Measurements from ENCODE around the gene PASK. TPM values are rescaled to one million over a fixed set of nuclear protein-coding genes. Genes with fewer than 3 reads are reported as not detected.
A peak's percentile ranks its signal among the peaks of the same experiment; 100 is the strongest.

The PASK gene
- total and polyA plus RNA-seq, 7 experiments from 2014 or later = 15.0 to 160 (median 78.3) TPM

- POLR2A ChIA-PET = interaction anchor here (1.5 kb wide), 1 partner anchor 51 kb away, joined by 4 read pairs; no protein-coding TSS in a partner anchor
Observed at GRCh38 chr2:241146286-241146685, 3.0 kb downstream of the PASK start.

DNA sequence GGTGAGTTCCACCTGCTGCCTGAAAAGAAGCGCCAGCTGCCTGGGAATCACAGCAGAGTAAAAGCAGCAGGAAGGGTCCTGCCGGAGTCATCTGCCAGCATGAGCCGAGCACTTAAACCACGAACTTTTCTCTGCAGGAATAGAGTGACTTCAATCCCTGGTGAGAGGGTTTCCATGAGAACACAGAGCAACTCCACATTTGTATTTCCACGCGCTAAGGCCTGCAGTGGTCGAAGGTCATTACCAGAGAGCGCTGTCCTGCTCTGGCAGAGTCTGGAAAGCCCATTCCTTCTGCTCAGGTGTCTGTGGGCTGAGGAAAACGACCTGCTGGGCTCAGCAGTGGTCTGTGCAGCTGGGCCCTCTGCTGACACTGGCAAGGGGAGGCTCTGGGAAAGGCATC, 6.7 kb downstream of the PASK start:
- Histone ChIP-seq H3K4me1 (ENCODE audit: control insufficient read depth in 2 of 2, insufficient read depth in 2 of 2, low read length in 2 of 2) (peaks cover 0 to 4% of the 10 kb centered on the region in 2 donors), H3K27me3 (ENCODE audit: control insufficient read depth in 2 of 2, insufficient read depth in 2 of 2, low read length in 2 of 2) (no peaks in the 10 kb centered on the region), H3K27ac (ENCODE audit: low read depth, low read length) (no peak overlapping the region), H3K4me3 (ENCODE audit: low read length) (no peak overlapping the region), H3K36me3 (ENCODE audit: control insufficient read depth in 2 of 3, insufficient read depth in 3 of 3, low read length in 3 of 3) (peaks cover 0 to 41% (median 5%) of the 10 kb centered on the region in 3 experiments), H3K9me3 (ENCODE audit: control insufficient read depth in 2 of 3, low read length in 3 of 3) (no peaks in the 10 kb centered on the region)
- H3K27me3 Mint-ChIP-seq = no peaks in the 10 kb centered on the region
- no peak overlapping the region for H3K27ac Mint-ChIP-seq
- peaks cover 0 to 17% (median 14%) of the 10 kb centered on the region in 7 donors for H3K4me1 Mint-ChIP-seq
- DNase-seq (no peak), ATAC-seq (no peak)
- CTCF ChIA-PET = no interaction called here
- H3K36me3 Mint-ChIP-seq = peaks cover 0 to 50% (median 8%) of the 10 kb centered on the region in 5 donors
- POLR2A ChIA-PET = interaction anchor here (0.9 kb wide), 1 partner anchor 47 kb away, joined by 3 read pairs; no protein-coding TSS in a partner anchor
- H3K4me3 Mint-ChIP-seq = no peak overlapping the region
- H3K9me3 Mint-ChIP-seq = no peaks in the 10 kb centered on the region
- intact Hi-C loops (cut with micrococcal nuclease) = no loop called here

More at GRCh38 chr2:241146286-241146685, 3.0 kb downstream of the PASK start:
- CTCF ChIA-PET = interaction anchor here (0.6 to 1.2 kb wide), 2 partner anchors 68 to 698 kb away, joined by 3 read pairs; no protein-coding TSS in a partner anchor
- Mint-ChIP-seq H3K36me3 (peaks cover 0 to 19% (median 7%) of the 10 kb centered on the region in 5 donors), H3K4me3 (peak overlapping the region in 2 of 10 donors; percentile 13 to 38), H3K27me3 (no peaks in the 10 kb centered on the region), H3K27ac (peak overlapping the region in 1 of 9 donors; percentile 23), H3K4me1 (peaks cover 19 to 41% (median 36%) of the 10 kb centered on the region in 7 donors), H3K9me3 (no peaks in the 10 kb centered on the region)
- H3K9me3 ChIP-seq (ENCODE audit: control insufficient read depth in 2 of 3, low read length in 3 of 3) = no peaks in the 10 kb centered on the region
- H3K36me3 ChIP-seq (ENCODE audit: control insufficient read depth in 2 of 3, insufficient read depth in 3 of 3, low read length in 3 of 3) = peaks cover 0 to 12% (median 5%) of the 10 kb centered on the region in 3 experiments
- H3K27me3 ChIP-seq (ENCODE audit: control insufficient read depth in 2 of 2, insufficient read depth in 2 of 2, low read length in 2 of 2) = no peaks in the 10 kb centered on the region
- H3K4me1 ChIP-seq (ENCODE audit: control insufficient read depth in 2 of 2, insufficient read depth in 2 of 2, low read length in 2 of 2) = peaks cover 12 to 18% of the 10 kb centered on the region in 2 donors
- H3K27ac ChIP-seq (ENCODE audit: low read depth, low read length) = no peak overlapping the region
- DNase-seq (no peak), ATAC-seq (no peak)
- intact Hi-C loops (cut with micrococcal nuclease) = loop anchor here in 1 of 2 donors (5.0 kb wide), 2 partner anchors 361 to 491 kb away; partner anchors contain the start of genes ATG4B, STK25 and THAP4
- H3K4me3 ChIP-seq (ENCODE audit: low read length) = no peak overlapping the region

DNA sequence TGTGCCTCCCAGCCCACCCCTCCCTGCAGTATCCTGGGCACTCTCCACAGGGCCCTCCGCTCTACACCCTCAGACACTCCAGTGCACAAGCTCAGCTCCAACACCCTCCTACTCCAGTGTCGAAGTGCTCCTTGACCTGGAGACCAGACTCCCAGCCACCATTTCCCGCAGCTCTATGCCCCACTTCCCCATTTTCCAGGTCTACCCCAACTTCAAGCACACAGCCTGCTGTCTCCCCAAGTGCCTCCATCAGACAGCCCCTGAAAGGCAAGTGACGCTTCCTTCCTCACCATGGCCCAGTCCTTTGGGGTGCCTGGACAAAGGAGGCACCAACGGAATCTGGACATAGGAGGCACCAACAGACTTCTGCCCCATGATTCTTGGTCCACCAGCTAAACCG, 7.2 kb downstream of the PASK start:
- POLR2A ChIA-PET = no interaction called here
- no peak overlapping the region for H3K27ac ChIP-seq (ENCODE audit: low read depth, low read length)
- intact Hi-C loops (cut with micrococcal nuclease) = no loop called here
- peaks cover 0 to 4% of the 10 kb centered on the region in 2 donors for H3K4me1 ChIP-seq (ENCODE audit: control insufficient read depth in 2 of 2, insufficient read depth in 2 of 2, low read length in 2 of 2)
- H3K9me3 Mint-ChIP-seq = no peaks in the 10 kb centered on the region
- H3K4me3 ChIP-seq (ENCODE audit: low read length) = no peak overlapping the region
- no peaks in the 10 kb centered on the region for H3K27me3 Mint-ChIP-seq
- CTCF ChIA-PET = no interaction called here
- H3K4me1 Mint-ChIP-seq = peaks cover 0 to 17% (median 11%) of the 10 kb centered on the region in 7 donors
- no peak overlapping the region for H3K4me3 Mint-ChIP-seq
- no peaks in the 10 kb centered on the region for H3K27me3 ChIP-seq (ENCODE audit: control insufficient read depth in 2 of 2, insufficient read depth in 2 of 2, low read length in 2 of 2)
- H3K9me3 ChIP-seq (ENCODE audit: control insufficient read depth in 2 of 3, low read length in 3 of 3) = no peaks in the 10 kb centered on the region
- DNase-seq (no peak), ATAC-seq (no peak)
- peak overlapping the region in 2 of 9 donors; percentile 1 to 2 for H3K27ac Mint-ChIP-seq
- peaks cover 0 to 46% (median 5%) of the 10 kb centered on the region in 3 experiments for H3K36me3 ChIP-seq (ENCODE audit: control insufficient read depth in 2 of 3, insufficient read depth in 3 of 3, low read length in 3 of 3)
- H3K36me3 Mint-ChIP-seq = peaks cover 0 to 50% (median 8%) of the 10 kb centered on the region in 5 donors

DNA sequence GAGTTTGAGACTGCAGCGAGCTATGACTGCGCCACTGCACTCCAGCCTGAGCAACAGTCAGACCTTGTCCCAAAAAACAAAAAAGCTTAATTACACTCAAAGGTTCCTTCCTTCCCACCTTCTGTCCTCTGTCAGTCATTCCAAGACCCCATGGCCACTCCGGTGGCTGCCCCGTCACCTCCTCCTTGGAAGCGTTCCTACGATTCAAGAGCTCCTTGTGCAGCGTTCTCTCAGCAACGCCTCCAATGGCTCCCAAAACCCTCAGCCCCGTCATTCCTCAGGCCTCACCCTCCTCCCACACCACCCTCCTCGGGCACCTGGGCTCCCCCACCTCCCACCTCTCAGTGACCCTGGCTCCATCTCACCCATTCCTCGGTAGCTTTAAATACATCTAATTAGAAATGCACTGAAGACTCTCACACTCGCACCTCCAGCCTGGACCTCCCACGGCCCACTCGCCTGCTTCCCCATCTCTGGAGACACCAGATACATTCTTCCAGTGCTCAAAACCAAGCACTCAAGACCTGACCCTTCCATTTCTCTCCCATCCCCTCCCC, 8.0 kb downstream of the PASK start:
- Histone ChIP-seq H3K36me3 (ENCODE audit: control insufficient read depth in 2 of 3, insufficient read depth in 3 of 3, low read length in 3 of 3) (peaks cover 0 to 54% (median 5%) of the 10 kb centered on the region in 3 experiments), H3K4me1 (ENCODE audit: control insufficient read depth in 2 of 2, insufficient read depth in 2 of 2, low read length in 2 of 2) (no peaks in the 10 kb centered on the region), H3K4me3 (ENCODE audit: low read length) (no peak overlapping the region), H3K27ac (ENCODE audit: low read depth, low read length) (no peak overlapping the region), H3K27me3 (ENCODE audit: control insufficient read depth in 2 of 2, insufficient read depth in 2 of 2, low read length in 2 of 2) (no peaks in the 10 kb centered on the region), H3K9me3 (ENCODE audit: control insufficient read depth in 2 of 3, low read length in 3 of 3) (no peaks in the 10 kb centered on the region)
- Mint-ChIP-seq H3K36me3 (peaks cover 0 to 51% (median 8%) of the 10 kb centered on the region in 5 donors), H3K27me3 (no peaks in the 10 kb centered on the region), H3K4me1 (peaks cover 0 to 14% (median 5%) of the 10 kb centered on the region in 7 donors), H3K4me3 (no peak overlapping the region), H3K9me3 (no peaks in the 10 kb centered on the region), H3K27ac (no peak overlapping the region)
- no peak for DNase-seq
- intact Hi-C loops (cut with micrococcal nuclease) = no loop called here
- POLR2A ChIA-PET = interaction anchor here (0.6 to 2.7 kb wide), 3 partner anchors 9 to 641 kb away, joined by 4 to 9 read pairs (median 6); partner anchors contain the start of genes PASK and PPP1R7
- CTCF ChIA-PET = interaction anchor here (1.7 kb wide), 1 partner anchor 8 kb away, joined by 3 read pairs; the partner anchor contains the start of gene PASK
- ATAC-seq = no peak

DNA sequence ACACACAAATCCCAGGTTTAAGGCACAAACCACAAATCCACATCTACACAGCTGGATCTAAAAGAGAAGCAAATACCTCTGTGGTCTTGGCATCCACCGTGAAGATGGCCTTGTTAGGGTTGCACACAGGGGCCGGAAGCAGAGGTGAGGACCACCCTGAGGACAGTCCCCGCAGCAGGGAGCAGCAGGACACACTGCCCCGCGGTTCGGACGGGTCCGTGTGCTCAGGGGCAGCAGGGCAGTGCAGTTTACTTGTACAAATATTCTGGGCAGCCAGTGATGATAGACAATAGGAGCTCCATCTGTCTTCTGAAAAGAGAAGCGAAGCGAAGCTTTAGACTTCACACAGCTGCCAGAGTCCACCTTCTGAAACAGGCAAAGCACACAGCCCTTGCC, 8.8 kb downstream of the PASK start:
- DNase-seq = no peak
- Mint-ChIP-seq H3K27ac (no peak overlapping the region), H3K4me1 (peaks cover 0 to 7% (median 0%) of the 10 kb centered on the region in 7 donors), H3K36me3 (peaks cover 0 to 52% (median 8%) of the 10 kb centered on the region in 5 donors), H3K27me3 (no peaks in the 10 kb centered on the region), H3K9me3 (no peaks in the 10 kb centered on the region), H3K4me3 (no peak overlapping the region)
- ChIA-PET CTCF (interaction anchor here (1.7 kb wide), 1 partner anchor 9 kb away, joined by 3 read pairs; the partner anchor contains the start of gene PASK), POLR2A (interaction anchor here (0.6 to 2.7 kb wide), 3 partner anchors 10 to 123 kb away, joined by 3 to 9 read pairs (median 6); partner anchors contain the start of genes PASK and PPP1R7)
- ATAC-seq = no peak
- Histone ChIP-seq H3K27ac (ENCODE audit: low read depth, low read length) (no peak overlapping the region), H3K4me1 (ENCODE audit: control insufficient read depth in 2 of 2, insufficient read depth in 2 of 2, low read length in 2 of 2) (no peaks in the 10 kb centered on the region), H3K9me3 (ENCODE audit: control insufficient read depth in 2 of 3, low read length in 3 of 3) (no peaks in the 10 kb centered on the region), H3K27me3 (ENCODE audit: control insufficient read depth in 2 of 2, insufficient read depth in 2 of 2, low read length in 2 of 2) (no peaks in the 10 kb centered on the region), H3K4me3 (ENCODE audit: low read length) (no peak overlapping the region), H3K36me3 (ENCODE audit: control insufficient read depth in 2 of 3, insufficient read depth in 3 of 3, low read length in 3 of 3) (peaks cover 0 to 62% (median 5%) of the 10 kb centered on the region in 3 experiments)
- intact Hi-C loops (cut with micrococcal nuclease) = no loop called here

- H3K9me3 ChIP-seq (ENCODE audit: control insufficient read depth in 2 of 3, low read length in 3 of 3) = no peaks in the 10 kb centered on the region
- intact Hi-C loops (cut with micrococcal nuclease) = no loop called here
- CTCF ChIA-PET = interaction anchor here (1.7 kb wide), 1 partner anchor 9 kb away, joined by 3 read pairs; the partner anchor contains the start of gene PASK
- peaks cover 0 to 52% (median 8%) of the 10 kb centered on the region in 5 donors for H3K36me3 Mint-ChIP-seq
- H3K27ac Mint-ChIP-seq = peak overlapping the region in 1 of 9 donors; percentile 51
- H3K4me1 ChIP-seq (ENCODE audit: control insufficient read depth in 2 of 2, insufficient read depth in 2 of 2, low read length in 2 of 2) = no peaks in the 10 kb centered on the region
- peaks cover 0 to 7% (median 0%) of the 10 kb centered on the region in 7 donors for H3K4me1 Mint-ChIP-seq
- no peaks in the 10 kb centered on the region for H3K27me3 Mint-ChIP-seq
- H3K4me3 ChIP-seq (ENCODE audit: low read length) = no peak overlapping the region
- DNase-seq (no peak), ATAC-seq (no peak)
- no peaks in the 10 kb centered on the region for H3K27me3 ChIP-seq (ENCODE audit: control insufficient read depth in 2 of 2, insufficient read depth in 2 of 2, low read length in 2 of 2)
- POLR2A ChIA-PET = interaction anchor here (0.6 to 2.7 kb wide), 5 partner anchors 10 to 123 kb away, joined by 3 to 9 read pairs (median 3); partner anchors contain the start of genes MTERF4, PASK and PPP1R7
- H3K9me3 Mint-ChIP-seq = no peaks in the 10 kb centered on the region
- no peak overlapping the region for H3K4me3 Mint-ChIP-seq
- peaks cover 0 to 65% (median 5%) of the 10 kb centered on the region in 3 experiments for H3K36me3 ChIP-seq (ENCODE audit: control insufficient read depth in 2 of 3, insufficient read depth in 3 of 3, low read length in 3 of 3)
- no peak overlapping the region for H3K27ac ChIP-seq (ENCODE audit: low read depth, low read length)
Observed at GRCh38 chr2:241139531-241140444, 9.5 kb downstream of the PASK start.
